ENCODE measurements around the gene SUPV3L1.

Gene SUPV3L1

DNA sequence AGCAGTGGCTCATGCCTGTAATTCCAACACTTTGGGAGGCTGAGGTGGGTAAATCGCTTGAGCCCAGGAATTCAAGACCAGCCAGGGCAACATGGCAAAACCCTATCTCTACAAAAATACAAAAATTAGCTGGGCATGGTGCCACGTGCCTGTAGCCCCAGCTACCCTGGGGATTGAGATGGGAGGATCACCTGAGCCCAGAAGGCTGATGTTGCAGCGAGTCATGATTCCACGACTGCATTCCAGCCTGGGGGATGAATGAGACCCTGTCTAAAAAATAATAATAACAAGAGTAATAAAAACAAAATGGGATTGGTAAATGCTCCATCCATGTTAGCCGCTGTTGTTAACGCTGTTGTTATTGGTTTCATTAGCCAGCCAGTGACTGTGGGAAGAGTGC lies 38.8 kb downstream of the SUPV3L1 start:
- TF ChIP-seq, protein P1, sequence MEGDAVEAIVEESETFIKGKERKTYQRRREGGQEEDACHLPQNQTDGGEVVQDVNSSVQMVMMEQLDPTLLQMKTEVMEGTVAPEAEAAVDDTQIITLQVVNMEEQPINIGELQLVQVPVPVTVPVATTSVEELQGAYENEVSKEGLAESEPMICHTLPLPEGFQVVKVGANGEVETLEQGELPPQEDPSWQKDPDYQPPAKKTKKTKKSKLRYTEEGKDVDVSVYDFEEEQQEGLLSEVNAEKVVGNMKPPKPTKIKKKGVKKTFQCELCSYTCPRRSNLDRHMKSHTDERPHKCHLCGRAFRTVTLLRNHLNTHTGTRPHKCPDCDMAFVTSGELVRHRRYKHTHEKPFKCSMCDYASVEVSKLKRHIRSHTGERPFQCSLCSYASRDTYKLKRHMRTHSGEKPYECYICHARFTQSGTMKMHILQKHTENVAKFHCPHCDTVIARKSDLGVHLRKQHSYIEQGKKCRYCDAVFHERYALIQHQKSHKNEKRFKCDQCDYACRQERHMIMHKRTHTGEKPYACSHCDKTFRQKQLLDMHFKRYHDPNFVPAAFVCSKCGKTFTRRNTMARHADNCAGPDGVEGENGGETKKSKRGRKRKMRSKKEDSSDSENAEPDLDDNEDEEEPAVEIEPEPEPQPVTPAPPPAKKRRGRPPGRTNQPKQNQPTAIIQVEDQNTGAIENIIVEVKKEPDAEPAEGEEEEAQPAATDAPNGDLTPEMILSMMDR (IDR thresholded peaks at IDR 0.05; ENCODE audit: low read depth, low read length, missing control alignments): no peak
- no peak for DNase-seq (ENCODE audit: low read depth)
- in situ Hi-C loops (cut with HindIII; ENCODE audit: low sequenced_read_pairs): no loop called here
- H3K4me3 ChIP-seq (ENCODE audit: low read depth, low read length): no peak overlapping the region

DNA sequence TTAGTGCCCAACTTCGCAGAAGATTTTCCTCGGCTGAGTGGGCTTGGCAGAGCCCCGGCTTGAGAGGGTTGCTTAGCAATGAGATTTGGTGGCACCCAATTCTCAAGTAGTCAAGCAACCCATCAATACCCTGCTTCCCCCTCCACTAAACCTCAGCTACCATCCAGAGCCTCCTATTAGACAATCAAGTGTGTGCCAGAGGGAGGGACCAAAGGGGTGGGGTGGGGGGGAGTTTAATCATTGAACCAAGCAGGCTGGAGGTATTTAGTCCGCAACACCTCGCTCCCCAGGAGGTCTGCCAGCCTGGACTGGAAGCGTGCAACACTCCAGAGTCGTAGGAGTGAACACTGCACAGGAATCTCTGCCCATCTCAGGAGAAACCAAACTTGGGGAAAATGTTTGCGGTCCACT lies 40.0 kb downstream of the SUPV3L1 start, which contains the start of gene HKDC1:
TSS of gene HKDC1 (plus strand) at position 292 of the 411 bp plus-strand sequence. CDS start at position 396, 104 bp downstream.
- in situ Hi-C loops (cut with HindIII; ENCODE audit: low sequenced_read_pairs): no loop called here
- TF ChIP-seq, protein P1 (IDR thresholded peaks at IDR 0.05; ENCODE audit: low read depth, low read length, missing control alignments): no peak
- no peak for DNase-seq (ENCODE audit: low read depth)
- no peak within 1 kb of the TSS for H3K4me3 ChIP-seq (ENCODE audit: low read depth, low read length)

DNA sequence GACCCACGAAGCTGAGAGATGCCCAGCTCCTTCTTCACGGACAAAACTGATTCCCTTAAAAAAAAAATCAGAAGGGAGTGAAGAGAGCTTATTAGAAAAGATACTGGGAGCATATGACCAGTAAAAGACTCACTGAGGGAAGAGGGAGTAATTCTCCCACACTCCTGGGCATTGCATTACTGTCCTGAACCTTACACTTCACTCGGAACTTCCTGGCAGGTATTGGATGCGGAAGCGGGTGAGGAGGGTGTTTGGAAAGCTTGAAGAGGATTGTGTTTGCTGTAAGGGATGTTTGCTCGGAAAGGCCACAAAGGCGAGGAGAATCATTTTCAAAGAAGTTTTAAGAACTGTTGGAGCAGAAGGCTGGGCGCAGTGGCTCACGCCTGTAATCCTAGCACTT lies 40.5 kb downstream of the SUPV3L1 start:
- in situ Hi-C loops (cut with HindIII; ENCODE audit: low sequenced_read_pairs): no loop called here
- TF ChIP-seq, protein P1 (IDR thresholded peaks at IDR 0.05; ENCODE audit: low read depth, low read length, missing control alignments): no peak
- H3K4me3 ChIP-seq (ENCODE audit: low read depth, low read length): no peak overlapping the region
- no peak for DNase-seq (ENCODE audit: low read depth)

GRCh38 chr10:69222157-69223027 lies 42.4 kb downstream of the SUPV3L1 start:
- TF ChIP-seq, protein P1 (IDR thresholded peaks at IDR 0.05; ENCODE audit: low read depth, low read length, missing control alignments): peak; percentile 81
- no peak overlapping the region for H3K4me3 ChIP-seq (ENCODE audit: low read depth, low read length)
- DNase-seq (ENCODE audit: low read depth): peak; percentile 41
- in situ Hi-C loops (cut with HindIII; ENCODE audit: low sequenced_read_pairs): no loop called here

DNA sequence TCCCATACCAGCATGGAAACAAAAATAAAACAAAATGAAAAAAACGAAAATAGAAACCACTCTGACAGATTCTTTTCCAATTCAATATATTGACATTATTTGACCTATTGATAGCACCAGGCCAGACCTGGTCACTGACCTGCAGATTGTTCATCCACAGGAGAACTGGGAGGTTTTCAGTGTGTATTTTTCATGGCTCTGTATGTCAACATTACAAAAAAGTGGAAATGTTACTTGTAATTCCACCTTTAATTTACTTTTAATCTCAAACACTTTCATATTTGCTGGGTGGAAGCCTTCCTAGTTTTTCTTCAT lies 43.0 kb downstream of the SUPV3L1 start:
- no peak for DNase-seq (ENCODE audit: low read depth)
- TF ChIP-seq, protein P1 (IDR thresholded peaks at IDR 0.05; ENCODE audit: low read depth, low read length, missing control alignments): no peak
- in situ Hi-C loops (cut with HindIII; ENCODE audit: low sequenced_read_pairs): no loop called here
- no peak overlapping the region for H3K4me3 ChIP-seq (ENCODE audit: low read depth, low read length)

DNA sequence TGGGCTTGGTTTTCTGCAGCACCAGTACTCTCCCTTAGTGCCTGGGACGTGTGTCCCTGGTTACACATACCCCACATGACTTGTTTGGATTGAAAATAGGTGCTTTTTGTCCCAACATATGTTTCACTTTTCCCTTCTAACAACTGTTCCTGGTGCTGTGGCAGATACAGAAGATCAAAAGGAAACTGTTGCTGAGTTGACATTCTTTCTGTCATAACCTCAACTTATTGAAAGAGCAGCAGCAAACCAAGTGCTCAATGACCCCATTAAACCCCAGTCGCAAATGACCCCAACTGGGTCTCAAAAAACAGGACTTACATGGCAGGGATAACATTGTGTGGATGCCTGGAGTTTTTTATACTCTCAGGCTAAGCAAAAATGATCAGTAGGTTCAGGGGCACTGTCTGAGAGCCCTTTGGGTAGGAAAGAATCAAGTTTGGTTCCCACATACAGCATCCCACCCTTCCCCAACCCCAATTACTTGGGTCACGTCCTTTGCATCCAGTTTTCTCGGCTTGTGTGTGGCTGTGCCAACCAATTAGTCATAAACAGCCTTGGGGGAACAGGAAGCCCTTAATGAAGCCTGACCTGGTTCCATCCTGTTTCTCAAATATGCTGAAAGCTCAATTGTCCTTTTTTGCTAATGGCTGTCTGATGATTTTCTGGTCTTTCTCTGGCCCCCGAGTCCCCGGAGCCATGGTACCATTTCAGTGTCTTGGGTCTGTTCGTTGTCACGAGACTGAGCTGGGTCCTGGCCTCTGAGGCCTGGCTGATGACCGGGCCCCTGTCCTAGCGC lies 45.0 kb downstream of the SUPV3L1 start:
- no peak overlapping the region for H3K4me3 ChIP-seq (ENCODE audit: low read depth, low read length)
- in situ Hi-C loops (cut with HindIII; ENCODE audit: low sequenced_read_pairs): loop anchor here (5.0 kb wide), 1 partner anchor 182 kb away; no protein-coding TSS in a partner anchor
- TF ChIP-seq, protein P1 (IDR thresholded peaks at IDR 0.05; ENCODE audit: low read depth, low read length, missing control alignments): no peak
- DNase-seq (ENCODE audit: low read depth): peak; percentile 9

Data from astrocyte of the cerebellum (primary cell).